ENCODE measurements around the gene IFT88.

IFT88 gene

DNA sequence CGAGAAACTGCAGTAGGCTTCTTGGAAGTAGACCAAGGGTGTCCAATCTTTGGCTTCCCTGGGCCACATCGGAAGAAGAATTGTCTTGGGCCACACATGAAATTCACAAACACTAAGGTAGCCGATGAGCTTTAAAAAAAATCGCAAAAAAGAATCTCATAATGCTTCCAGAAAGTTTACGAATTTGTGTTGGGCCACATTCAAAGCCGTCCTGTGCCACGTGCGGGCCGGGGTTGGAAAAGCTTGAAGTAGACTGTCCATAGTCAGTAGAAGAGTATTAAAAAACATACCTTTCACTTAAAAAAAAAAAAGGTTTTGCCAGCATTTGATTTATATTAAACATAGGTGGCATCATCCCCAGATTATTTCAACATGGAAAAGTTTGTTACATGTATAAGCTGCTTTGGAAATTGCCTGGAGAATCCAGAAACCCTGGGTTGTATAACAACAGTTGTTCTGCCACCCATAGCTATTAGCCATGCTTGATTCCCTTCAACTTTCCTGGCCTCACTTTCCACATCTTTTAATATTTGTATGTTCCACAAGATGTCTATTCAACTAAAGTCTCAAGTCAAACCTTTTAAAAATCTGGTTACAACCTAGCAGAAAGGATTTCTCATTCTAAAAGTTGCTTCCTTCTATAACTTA lies 1.0 kb downstream of the IFT88 start:
- H3K27ac ChIP-seq (ENCODE audit: low read length): no peak overlapping the region

GRCh38 chr13:20570517-20570916 lies 3.6 kb downstream of the IFT88 start:
- Histone ChIP-seq H3K4me3 (ENCODE audit: low read length) (no peak overlapping the region), H3K36me3 (ENCODE audit: insufficient read depth, low read depth, low read length) (no peaks in the 10 kb centered on the region), H3K4me1 (ENCODE audit: insufficient read depth, low read length) (no peaks in the 10 kb centered on the region), H3K9ac (ENCODE audit: low read depth, low read length) (no peak overlapping the region), H3K27me3 (ENCODE audit: insufficient read depth, low read length) (no peaks in the 10 kb centered on the region), H3K9me3 (ENCODE audit: insufficient read depth, low read depth, low read length) (peaks cover 3% of the 10 kb centered on the region; the same call in 1 of the 2 replicates), H3K27ac (ENCODE audit: low read length) (no peak overlapping the region)

More for the DNA sequence above, 1.0 kb downstream of the IFT88 start:
- Histone ChIP-seq H3K27me3 (ENCODE audit: insufficient read depth, low read length) (no peaks in the 10 kb centered on the region), H3K4me1 (ENCODE audit: insufficient read depth, low read length) (no peaks in the 10 kb centered on the region), H3K9ac (ENCODE audit: low read depth, low read length) (peak overlapping the region; percentile 81; the same call in 1 of the 2 replicates), H3K9me3 (ENCODE audit: insufficient read depth, low read depth, low read length) (peaks cover 15% of the 10 kb centered on the region; the same call in 1 of the 2 replicates), H3K36me3 (ENCODE audit: insufficient read depth, low read depth, low read length) (no peaks in the 10 kb centered on the region), H3K4me3 (ENCODE audit: low read length) (peak overlapping the region; percentile 74)

DNA sequence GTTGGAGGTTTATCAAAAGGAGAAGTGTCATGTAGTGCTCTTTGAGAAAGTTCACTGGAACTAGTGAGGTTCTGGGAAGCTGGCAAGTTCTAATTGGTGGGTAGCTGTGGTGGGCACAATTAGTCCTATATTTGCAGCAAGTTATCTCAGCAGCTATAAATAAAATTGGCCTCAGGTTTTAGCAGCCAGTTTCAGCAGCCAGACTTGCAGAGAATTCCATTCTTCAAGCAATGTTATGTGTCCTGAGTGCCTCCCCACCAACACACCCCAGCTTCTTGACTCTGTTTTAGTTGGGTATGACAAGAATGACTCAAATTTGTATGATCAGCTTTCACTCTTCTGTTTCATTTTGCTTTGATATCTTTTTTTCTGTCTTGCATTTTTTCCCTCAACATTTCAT lies 4.7 kb downstream of the IFT88 start:
- Histone ChIP-seq H3K36me3 (ENCODE audit: insufficient read depth, low read depth, low read length) (no peaks in the 10 kb centered on the region), H3K9me3 (ENCODE audit: insufficient read depth, low read depth, low read length) (no peaks in the 10 kb centered on the region), H3K4me3 (ENCODE audit: low read length) (no peak overlapping the region)

DNA sequence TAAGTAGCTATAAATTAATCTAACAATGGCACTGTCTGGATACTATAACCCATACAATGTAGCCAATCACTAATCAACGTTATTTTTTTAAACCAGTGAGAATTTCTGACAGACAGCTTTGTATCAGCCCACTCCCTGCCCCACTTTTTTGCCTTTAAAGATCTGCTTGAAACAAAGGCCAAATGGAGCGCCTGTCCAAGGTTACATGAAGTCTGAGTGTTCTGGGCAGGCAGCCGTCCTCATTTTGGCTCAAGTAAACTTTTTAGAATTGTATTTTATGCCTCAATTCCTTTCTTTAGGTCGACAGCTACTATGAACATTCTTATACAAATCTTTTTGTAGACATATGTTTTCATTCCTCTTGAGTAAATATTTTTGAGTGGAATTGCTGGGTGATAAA lies 6.2 kb downstream of the IFT88 start:
- Histone ChIP-seq H3K27ac (ENCODE audit: low read length) (no peak overlapping the region), H3K36me3 (ENCODE audit: insufficient read depth, low read depth, low read length) (no peaks in the 10 kb centered on the region), H3K9ac (ENCODE audit: low read depth, low read length) (no peak overlapping the region), H3K4me3 (ENCODE audit: low read length) (no peak overlapping the region), H3K9me3 (ENCODE audit: insufficient read depth, low read depth, low read length) (no peaks in the 10 kb centered on the region), H3K4me1 (ENCODE audit: insufficient read depth, low read length) (no peaks in the 10 kb centered on the region), H3K27me3 (ENCODE audit: insufficient read depth, low read length) (no peaks in the 10 kb centered on the region)

More for the DNA sequence above, 4.7 kb downstream of the IFT88 start:
- no peak overlapping the region for H3K9ac ChIP-seq (ENCODE audit: low read depth, low read length)
- H3K27me3 ChIP-seq (ENCODE audit: insufficient read depth, low read length): no peaks in the 10 kb centered on the region
- H3K4me1 ChIP-seq (ENCODE audit: insufficient read depth, low read length): no peaks in the 10 kb centered on the region
- H3K27ac ChIP-seq (ENCODE audit: low read length): no peak overlapping the region

- no peaks in the 10 kb centered on the region for H3K4me1 ChIP-seq (ENCODE audit: insufficient read depth, low read length)
- H3K36me3 ChIP-seq (ENCODE audit: insufficient read depth, low read depth, low read length): no peaks in the 10 kb centered on the region
Observed at GRCh38 chr13:20573636-20574035, 6.7 kb downstream of the IFT88 start.

GRCh38 chr13:20579191-20579590 lies 12.2 kb downstream of the IFT88 start:
- H3K4me1 ChIP-seq (ENCODE audit: insufficient read depth, low read length): no peaks in the 10 kb centered on the region
- 0 out of 2 replicates have a peak, but pooled peaks cover 4% of the 10 kb centered on the region for H3K36me3 ChIP-seq (ENCODE audit: insufficient read depth, low read depth, low read length)
- H3K4me3 ChIP-seq (ENCODE audit: low read length): no peak overlapping the region
- no peak overlapping the region for H3K27ac ChIP-seq (ENCODE audit: low read length)
- no peaks in the 10 kb centered on the region for H3K9me3 ChIP-seq (ENCODE audit: insufficient read depth, low read depth, low read length)
- no peak overlapping the region for H3K9ac ChIP-seq (ENCODE audit: low read depth, low read length)
- no peaks in the 10 kb centered on the region for H3K27me3 ChIP-seq (ENCODE audit: insufficient read depth, low read length)

More at GRCh38 chr13:20573636-20574035, 6.7 kb downstream of the IFT88 start:
- H3K27ac ChIP-seq (ENCODE audit: low read length): no peak overlapping the region
- no peaks in the 10 kb centered on the region for H3K27me3 ChIP-seq (ENCODE audit: insufficient read depth, low read length)
- no peak overlapping the region for H3K4me3 ChIP-seq (ENCODE audit: low read length)
- no peaks in the 10 kb centered on the region for H3K9me3 ChIP-seq (ENCODE audit: insufficient read depth, low read depth, low read length)
- H3K9ac ChIP-seq (ENCODE audit: low read depth, low read length): no peak overlapping the region

- Histone ChIP-seq H3K27me3 (ENCODE audit: insufficient read depth, low read length) (no peaks in the 10 kb centered on the region), H3K9ac (ENCODE audit: low read depth, low read length) (no peak overlapping the region), H3K4me1 (ENCODE audit: insufficient read depth, low read length) (no peaks in the 10 kb centered on the region), H3K27ac (ENCODE audit: low read length) (no peak overlapping the region), H3K36me3 (ENCODE audit: insufficient read depth, low read depth, low read length) (0 out of 2 replicates have a peak, but pooled peaks cover 4% of the 10 kb centered on the region), H3K4me3 (ENCODE audit: low read length) (no peak overlapping the region), H3K9me3 (ENCODE audit: insufficient read depth, low read depth, low read length) (peaks cover 4% of the 10 kb centered on the region; the same call in 1 of the 2 replicates)
Observed at GRCh38 chr13:20580257-20580656, 13.3 kb downstream of the IFT88 start.

- H3K9ac ChIP-seq (ENCODE audit: low read depth, low read length): no peak overlapping the region
- no peak overlapping the region for H3K4me3 ChIP-seq (ENCODE audit: low read length)
- no peaks in the 10 kb centered on the region for H3K27me3 ChIP-seq (ENCODE audit: insufficient read depth, low read length)
- 0 out of 2 replicates have a peak, but pooled peaks cover 4% of the 10 kb centered on the region for H3K36me3 ChIP-seq (ENCODE audit: insufficient read depth, low read depth, low read length)
- H3K9me3 ChIP-seq (ENCODE audit: insufficient read depth, low read depth, low read length): peaks cover 4% of the 10 kb centered on the region; the same call in 1 of the 2 replicates
- H3K4me1 ChIP-seq (ENCODE audit: insufficient read depth, low read length): no peaks in the 10 kb centered on the region
- no peak overlapping the region for H3K27ac ChIP-seq (ENCODE audit: low read length)
Observed at GRCh38 chr13:20582026-20582425, 15.1 kb downstream of the IFT88 start.

- Histone ChIP-seq H3K4me1 (ENCODE audit: insufficient read depth, low read length) (no peaks in the 10 kb centered on the region), H3K27me3 (ENCODE audit: insufficient read depth, low read length) (no peaks in the 10 kb centered on the region), H3K9me3 (ENCODE audit: insufficient read depth, low read depth, low read length) (peaks cover 4% of the 10 kb centered on the region; the same call in 1 of the 2 replicates), H3K9ac (ENCODE audit: low read depth, low read length) (no peak overlapping the region), H3K4me3 (ENCODE audit: low read length) (no peak overlapping the region), H3K36me3 (ENCODE audit: insufficient read depth, low read depth, low read length) (0 out of 2 replicates have a peak, but pooled peaks cover 4% of the 10 kb centered on the region), H3K27ac (ENCODE audit: low read length) (no peak overlapping the region)
Observed at GRCh38 chr13:20583803-20584293, 16.9 kb downstream of the IFT88 start.

GRCh38 chr13:20585371-20585770 lies 18.4 kb downstream of the IFT88 start:
- H3K4me1 ChIP-seq (ENCODE audit: insufficient read depth, low read length): no peaks in the 10 kb centered on the region
- no peak overlapping the region for H3K4me3 ChIP-seq (ENCODE audit: low read length)
- H3K9ac ChIP-seq (ENCODE audit: low read depth, low read length): no peak overlapping the region
- no peaks in the 10 kb centered on the region for H3K27me3 ChIP-seq (ENCODE audit: insufficient read depth, low read length)
- H3K9me3 ChIP-seq (ENCODE audit: insufficient read depth, low read depth, low read length): peaks cover 4% of the 10 kb centered on the region; the same call in 1 of the 2 replicates
- H3K36me3 ChIP-seq (ENCODE audit: insufficient read depth, low read depth, low read length): 0 out of 2 replicates have a peak, but pooled peaks cover 4% of the 10 kb centered on the region
- no peak overlapping the region for H3K27ac ChIP-seq (ENCODE audit: low read length)

GRCh38 chr13:20588529-20589110 lies 21.7 kb downstream of the IFT88 start:
- H3K4me1 ChIP-seq (ENCODE audit: insufficient read depth, low read length): no peaks in the 10 kb centered on the region
- H3K4me3 ChIP-seq (ENCODE audit: low read length): no peak overlapping the region
- no peak overlapping the region for H3K9ac ChIP-seq (ENCODE audit: low read depth, low read length)
- peaks cover 4% of the 10 kb centered on the region; the same call in 1 of the 2 replicates for H3K9me3 ChIP-seq (ENCODE audit: insufficient read depth, low read depth, low read length)
- no peak overlapping the region for H3K27ac ChIP-seq (ENCODE audit: low read length)
- H3K27me3 ChIP-seq (ENCODE audit: insufficient read depth, low read length): no peaks in the 10 kb centered on the region
- 0 out of 2 replicates have a peak, but pooled peaks cover 4% of the 10 kb centered on the region for H3K36me3 ChIP-seq (ENCODE audit: insufficient read depth, low read depth, low read length)

DNA sequence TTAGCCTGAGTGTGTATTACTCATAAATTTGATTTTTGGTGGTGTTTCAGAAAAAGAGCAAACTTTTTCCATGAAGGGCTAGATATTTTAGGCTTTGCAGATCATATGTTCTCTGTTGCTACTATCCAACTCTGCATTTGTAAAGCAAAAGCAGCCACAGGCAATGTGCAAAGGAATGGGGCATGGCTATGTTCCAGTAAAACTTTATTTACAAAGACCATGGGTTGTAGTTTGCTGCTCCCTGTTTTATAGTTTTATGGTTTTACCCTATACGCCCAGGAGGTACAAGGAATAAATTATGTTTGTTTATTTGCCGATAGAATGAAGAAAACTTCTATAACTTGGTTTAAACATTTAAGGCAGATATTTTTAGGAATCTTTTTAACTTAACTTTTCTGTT lies 23.6 kb downstream of the IFT88 start:
- Histone ChIP-seq H3K27me3 (ENCODE audit: insufficient read depth, low read length) (no peaks in the 10 kb centered on the region), H3K9me3 (ENCODE audit: insufficient read depth, low read depth, low read length) (no peaks in the 10 kb centered on the region), H3K27ac (ENCODE audit: low read length) (no peak overlapping the region), H3K36me3 (ENCODE audit: insufficient read depth, low read depth, low read length) (no peaks in the 10 kb centered on the region), H3K9ac (ENCODE audit: low read depth, low read length) (no peak overlapping the region), H3K4me3 (ENCODE audit: low read length) (no peak overlapping the region), H3K4me1 (ENCODE audit: insufficient read depth, low read length) (no peaks in the 10 kb centered on the region)

All from iPS-20b (cell line).